Panc1 (cell line): ENCODE measurements around the gene REG3A. TPM values are rescaled to one million over a fixed set of nuclear protein-coding genes. Genes with fewer than 3 reads are reported as not detected.

Source experiments
- ATAC-seq: fragments of 200-7000 bp; cut with Tn5 transposase; 2 replicates; pipeline ENCODE4 v1.9.1; 2020; ENCODE audit warnings: mild to moderate bottlenecking, moderate library complexity
- Bru-seq: library from RNA; stranded (reverse); fragments of 400-500 nt; gene quantifications from one replicate; lab custom pipeline; 2021; lab: Mats Ljungman, UMichigan
- BruChase-seq, 2 experiments: library from RNA; stranded (reverse); fragments of 400-500 nt; gene quantifications; one replicate each; lab custom pipeline; 2021; lab: Mats Ljungman, UMichigan
- BruUV-seq: library from RNA; stranded (reverse); fragments of 400-500 nt; replicated peaks from 2 replicates; lab custom pipeline; 2021; lab: Mats Ljungman, UMichigan
- CTCF ChIA-PET: fragments of 300-600 bp; sonication (Branson Sonifier 250); formaldehyde crosslinking; loops from one replicate; lab custom pipeline; 2022; ENCODE audit warnings: antibody characterized with exemption; lab: Charles Lee
- POLR2A ChIA-PET: fragments of 300-600 bp; sonication (Branson Sonifier 250); formaldehyde crosslinking; loops from one replicate; lab custom pipeline; 2022; ENCODE audit warnings: antibody characterized with exemption; lab: Charles Lee
- DNase-seq: peaks from one replicate; pipeline ENCODE4 v3.0.0-alpha.2; 2010; ENCODE audit warnings: low read depth, low spot score
- H3K27ac ChIP-seq: 2 replicates; pipeline ENCODE4 v1.5.1; 2011; ENCODE audit warnings: mild to moderate bottlenecking, low read length, inconsistent platforms
- H3K27me3 ChIP-seq: fragments of 200-500 bp; sonication (Bioruptor generic); 2 replicates; pipeline ENCODE4 v1.6.0; 2014; ENCODE audit warnings: low read length, inconsistent platforms; ENCODE audit not compliant: control insufficient read depth, insufficient read depth
- H3K36me3 ChIP-seq: fragments of 200-500 bp; sonication (Bioruptor generic); 2 replicates; pipeline ENCODE4 v1.5.1; 2014; ENCODE audit warnings: inconsistent platforms, mild to moderate bottlenecking, low read length, moderate library complexity; ENCODE audit not compliant: control insufficient read depth, insufficient read depth
- H3K4me1 ChIP-seq: 2 replicates; pipeline ENCODE4 v1.5.1; 2011; ENCODE audit warnings: inconsistent platforms, mild to moderate bottlenecking, low read length, moderate library complexity; ENCODE audit not compliant: control insufficient read depth, insufficient read depth
- H3K4me3 ChIP-seq, 2 experiments: 2 replicates each; pipeline ENCODE4 v1.5.1; 2011 to 2012; ENCODE audit warnings: low read depth in 2 of 2, low read length in 2 of 2, mild to moderate bottlenecking in 2 of 2, inconsistent platforms in 1 of 2, moderate library complexity in 1 of 2
- H3K9me3 ChIP-seq: fragments of 200-500 bp; sonication (Bioruptor generic); 2 replicates; pipeline ENCODE4 v1.5.1; 2014; ENCODE audit warnings: low read depth, mild to moderate bottlenecking, inconsistent platforms, low read length, moderate library complexity; ENCODE audit not compliant: control insufficient read depth, insufficient read depth
- CTCF ChIP-seq: fragments of 450-650 bp; IDR thresholded peaks from 2 replicates; pipeline ENCODE4 v1.5.1; 2017; ENCODE audit warnings: mild to moderate bottlenecking
- POLR2AphosphoS5 ChIP-seq: IDR thresholded peaks from 2 replicates; pipeline ENCODE4 v1.6.1; 2012; ENCODE audit warnings: mild to moderate bottlenecking, low read depth, low read length, moderate library complexity
- REST ChIP-seq, 2 experiments: IDR thresholded peaks; 2 replicates each; pipeline ENCODE4 v1.6.1; 2011 to 2012; ENCODE audit warnings: low read depth in 2 of 2, control low read depth in 1 of 2, low read length in 1 of 2, mild to moderate bottlenecking in 1 of 2, moderate library complexity in 1 of 2; ENCODE audit not compliant: insufficient read depth in 1 of 2
- SIN3A ChIP-seq: IDR thresholded peaks from 2 replicates; pipeline ENCODE4 v1.6.1; 2012; ENCODE audit warnings: low read depth, mild to moderate bottlenecking, low read length, moderate library complexity, borderline replicate concordance; ENCODE audit not compliant: insufficient read depth
- TCF7L2 ChIP-seq: IDR thresholded peaks from 2 replicates; pipeline ENCODE4 v1.6.1; 2011; ENCODE audit warnings: mild to moderate bottlenecking, low read depth, low read length, inconsistent platforms
- in situ Hi-C: cut with HindIII; loops from 2 replicates; pipeline ENCODE4 v1.10.0; 2016; ENCODE audit warnings: low sequenced_read_pairs, low pct_unique_long_range_greater_than_20kb
- intact Hi-C: fragments of 100-400 bp; cut with micrococcal nuclease; formaldehyde crosslinking; loops from one replicate; pipeline ENCODE4 v1.10.0; 2022; ENCODE audit not compliant: unreplicated experiment
- long read RNA-seq: library from polyadenylated mRNA; unstranded; transcript quantifications from one replicate; pipeline ENCODE4 v2.0.0, GENCODE V29; 2021; ENCODE audit not compliant: unreplicated experiment
- polyA plus RNA-seq: library from polyadenylated mRNA; unstranded; fragments of >200 nt; gene quantifications from one replicate; pipeline ENCODE4 v1.2.1, GENCODE V29; 2012; ENCODE audit warnings: missing spikeins; ENCODE audit not compliant: insufficient read length
- total RNA-seq: library from RNA; stranded (reverse); gene quantifications from one replicate; pipeline ENCODE4 v1.2.1, GENCODE V29; 2021; ENCODE audit not compliant: unreplicated experiment

The REG3A gene
- total RNA-seq, result not detected
- not detected for polyA plus RNA-seq
- Bru-seq, nascent RNA, result not detected
- BruChase-seq, experiment 1, labeled RNA remaining after a 2-hour chase, result not detected
- not detected for BruChase-seq, experiment 2, labeled RNA remaining after a 6-hour chase
- long read RNA-seq, result 0 reads

- H3K36me3 ChIP-seq, result no peaks in the 10 kb centered on the region
- CTCF ChIA-PET, result no interaction called here
- DNase-seq (no peak), ATAC-seq (no peak)
- in situ Hi-C loops, result no loop called here
- H3K27me3 ChIP-seq, result no peaks in the 10 kb centered on the region
- TF ChIP-seq POLR2AphosphoS5, result no peak
- no peak for TF ChIP-seq REST (IDR thresholded peaks at IDR 0.05; ENCODE audit: insufficient read depth in 1 of 2, low read depth in 2 of 2, low read length in 1 of 2)
- H3K4me1 ChIP-seq, result no peaks in the 10 kb centered on the region
- H3K27ac ChIP-seq, result no peak within 1 kb of the TSS
- POLR2A ChIA-PET, result no interaction called here
- H3K4me3 ChIP-seq, result no peak within 1 kb of the TSS
- H3K9me3 ChIP-seq, result no peaks in the 10 kb centered on the region
- intact Hi-C loops, result no loop called here
- BruUV-seq, result no TSS peak
Measured at GRCh38 chr2:79159653-79160052, at the start of gene REG3A. Gene REG3A, minus strand, starts transcription at chr2:79159753. Its CDS starts 348 bp downstream, at chr2:79159405.

- Histone ChIP-seq H3K27ac (no peak overlapping the region), H3K27me3 (no peaks in the 10 kb centered on the region; the same call in none of the 2 replicates), H3K36me3 (no peaks in the 10 kb centered on the region), H3K4me1 (no peaks in the 10 kb centered on the region), H3K9me3 (no peaks in the 10 kb centered on the region), H3K4me3 (no peak overlapping the region)
- DNase-seq (no peak), ATAC-seq (no peak)
- TF ChIP-seq REST (IDR thresholded peaks at IDR 0.05; ENCODE audit: insufficient read depth in 1 of 2, low read depth in 2 of 2, low read length in 1 of 2), result no peak
- TF ChIP-seq CTCF, result no peak
- TF ChIP-seq POLR2AphosphoS5, result no peak
- TF ChIP-seq TCF7L2, result no peak
- TF ChIP-seq SIN3A, result no peak
- BruUV-seq, result no TSS peak
- POLR2A ChIA-PET, result no interaction called here
- in situ Hi-C loops (no loop called here), intact Hi-C loops (no loop called here)
- CTCF ChIA-PET, result no interaction called here
Measured at GRCh38 chr2:79200762-79201161, 41.2 kb upstream of the REG3A start.
